Loucy (cell line): ENCODE data around the gene IGFBP2.

Source experiments
- H2AFZ ChIP-seq: fragments of 200-600 bp; sonication (generic); 2 replicates; pipeline ENCODE4 v1.6.0; 2016; ENCODE audit warnings: antibody characterized with exemption, mild to moderate bottlenecking, low read length, moderate library complexity
- H3F3A ChIP-seq: fragments of 200-600 bp; 2 replicates; pipeline ENCODE4 v1.6.0; 2016; ENCODE audit warnings: antibody characterized with exemption, low read depth, mild to moderate bottlenecking
- H3K27me3 ChIP-seq: fragments of 200-600 bp; sonication (generic); 2 replicates; pipeline ENCODE4 v1.6.1; 2014; ENCODE audit warnings: low read length, mild to moderate bottlenecking; ENCODE audit not compliant: insufficient read depth, poor library complexity, severe bottlenecking
- H3K36me3 ChIP-seq: fragments of 200-600 bp; sonication (generic); 2 replicates; pipeline ENCODE4 v1.6.1; 2016; ENCODE audit warnings: low read length; ENCODE audit not compliant: insufficient read depth
- H3K4me1 ChIP-seq: fragments of 200-600 bp; sonication (generic); 2 replicates; pipeline ENCODE4 v1.5.1; 2014; ENCODE audit warnings: low read length, mild to moderate bottlenecking; ENCODE audit not compliant: insufficient read depth, poor library complexity, severe bottlenecking
- H3K4me2 ChIP-seq: fragments of 200-600 bp; sonication (generic); 2 replicates; pipeline ENCODE4 v1.6.0; 2014; ENCODE audit warnings: antibody characterized with exemption, low read length, low read depth, mild to moderate bottlenecking; ENCODE audit not compliant: poor library complexity, severe bottlenecking
- H3K4me3 ChIP-seq: fragments of 200-600 bp; sonication (generic); 2 replicates; pipeline ENCODE4 v1.5.1; 2014; ENCODE audit warnings: low read length, mild to moderate bottlenecking, mixed read lengths; ENCODE audit not compliant: poor library complexity, severe bottlenecking
- H3K79me2 ChIP-seq: fragments of 200-600 bp; sonication (generic); 2 replicates; pipeline ENCODE4 v1.6.1; 2014; ENCODE audit warnings: low read length; ENCODE audit not compliant: insufficient read depth
- H3K9ac ChIP-seq: fragments of 200-600 bp; sonication (generic); 2 replicates; pipeline ENCODE4 v1.6.0; 2014; ENCODE audit warnings: mild to moderate bottlenecking, low read depth, low read length, moderate library complexity; ENCODE audit not compliant: poor library complexity, severe bottlenecking
- H3K9me2 ChIP-seq: fragments of 200-600 bp; sonication (generic); replicated peaks from 2 replicates; pipeline ENCODE4 v1.6.1; 2016; ENCODE audit warnings: low read depth, low read length, mixed read lengths
- H3K9me3 ChIP-seq: fragments of 200-600 bp; sonication (generic); 2 replicates; pipeline ENCODE4 v1.6.1; 2014; ENCODE audit warnings: mild to moderate bottlenecking, antibody characterized with exemption, low read length, low read depth; ENCODE audit not compliant: insufficient read depth
- H4K20me1 ChIP-seq: fragments of 200-600 bp; sonication (generic); 2 replicates; pipeline ENCODE4 v1.6.0; 2014; ENCODE audit warnings: antibody characterized with exemption, low read length, mild to moderate bottlenecking; ENCODE audit not compliant: insufficient read depth, poor library complexity, severe bottlenecking
- EZH2phosphoT487 ChIP-seq: fragments of 200-600 bp; IDR thresholded peaks from 2 replicates; pipeline ENCODE4 v1.6.1; 2018; ENCODE audit warnings: antibody characterized with exemption, mild to moderate bottlenecking, moderate library complexity, borderline replicate concordance
- TF ChIP-seq, protein P1 (sequence below): fragments of 200-600 bp; sonication (generic); conservative IDR thresholded peaks from 2 replicates; pipeline ENCODE4 v1.5.1; 2014; ENCODE audit warnings: mild to moderate bottlenecking, antibody characterized with exemption, low read length

Gene IGFBP2

GRCh38 chr2:216687111-216687510 lies 53.9 kb downstream of the IGFBP2 start:
- H4K20me1 ChIP-seq: no peaks in the 10 kb centered on the region
- peaks cover 9% of the 10 kb centered on the region for H3K4me1 ChIP-seq
- no peaks in the 10 kb centered on the region for H3K36me3 ChIP-seq
- no peak overlapping the region for H2AFZ ChIP-seq
- H3K79me2 ChIP-seq: no peaks in the 10 kb centered on the region
- H3K27me3 ChIP-seq: no peaks in the 10 kb centered on the region
- H3K9ac ChIP-seq: no peak overlapping the region
- TF ChIP-seq EZH2phosphoT487: no peak
- TF ChIP-seq, protein P1, sequence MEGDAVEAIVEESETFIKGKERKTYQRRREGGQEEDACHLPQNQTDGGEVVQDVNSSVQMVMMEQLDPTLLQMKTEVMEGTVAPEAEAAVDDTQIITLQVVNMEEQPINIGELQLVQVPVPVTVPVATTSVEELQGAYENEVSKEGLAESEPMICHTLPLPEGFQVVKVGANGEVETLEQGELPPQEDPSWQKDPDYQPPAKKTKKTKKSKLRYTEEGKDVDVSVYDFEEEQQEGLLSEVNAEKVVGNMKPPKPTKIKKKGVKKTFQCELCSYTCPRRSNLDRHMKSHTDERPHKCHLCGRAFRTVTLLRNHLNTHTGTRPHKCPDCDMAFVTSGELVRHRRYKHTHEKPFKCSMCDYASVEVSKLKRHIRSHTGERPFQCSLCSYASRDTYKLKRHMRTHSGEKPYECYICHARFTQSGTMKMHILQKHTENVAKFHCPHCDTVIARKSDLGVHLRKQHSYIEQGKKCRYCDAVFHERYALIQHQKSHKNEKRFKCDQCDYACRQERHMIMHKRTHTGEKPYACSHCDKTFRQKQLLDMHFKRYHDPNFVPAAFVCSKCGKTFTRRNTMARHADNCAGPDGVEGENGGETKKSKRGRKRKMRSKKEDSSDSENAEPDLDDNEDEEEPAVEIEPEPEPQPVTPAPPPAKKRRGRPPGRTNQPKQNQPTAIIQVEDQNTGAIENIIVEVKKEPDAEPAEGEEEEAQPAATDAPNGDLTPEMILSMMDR: no peak
- H3K4me2 ChIP-seq: no peak overlapping the region
- no peak overlapping the region for H3K4me3 ChIP-seq
- H3K9me2 ChIP-seq: no peaks in the 10 kb centered on the region
- H3K9me3 ChIP-seq: no peaks in the 10 kb centered on the region
- no peaks in the 10 kb centered on the region for H3F3A ChIP-seq

DNA sequence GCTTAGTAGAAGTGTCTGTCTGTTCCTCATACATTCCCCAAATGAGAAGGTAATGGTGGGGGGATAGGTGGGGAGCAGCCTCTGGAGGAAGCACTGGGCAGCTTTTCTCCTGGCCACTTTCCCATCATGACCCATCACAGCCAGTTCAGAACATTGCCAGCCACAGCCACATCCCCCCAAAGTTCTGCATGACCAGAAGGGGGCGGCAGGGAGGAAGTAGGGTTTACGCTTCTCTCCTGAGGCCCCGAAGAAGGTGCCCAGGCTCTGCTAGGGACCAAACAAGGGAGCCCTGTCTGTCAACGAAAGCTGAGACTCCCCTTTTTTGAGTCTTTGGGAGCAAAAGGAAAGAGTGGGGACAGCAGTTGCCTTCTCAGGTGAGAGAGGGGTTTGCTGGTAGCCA lies 54.4 kb downstream of the IGFBP2 start:
- TF ChIP-seq, protein P1: peak; percentile 80
- no peak for TF ChIP-seq EZH2phosphoT487
- H3K9ac ChIP-seq: no peak overlapping the region
- H4K20me1 ChIP-seq: no peaks in the 10 kb centered on the region
- peaks cover 13% of the 10 kb centered on the region for H3K4me1 ChIP-seq
- H3K79me2 ChIP-seq: no peaks in the 10 kb centered on the region
- no peaks in the 10 kb centered on the region for H3K27me3 ChIP-seq
- no peaks in the 10 kb centered on the region for H3K9me3 ChIP-seq
- no peak overlapping the region for H3K4me3 ChIP-seq
- H2AFZ ChIP-seq: no peak overlapping the region
- H3K9me2 ChIP-seq: no peaks in the 10 kb centered on the region
- no peak overlapping the region for H3K4me2 ChIP-seq
- H3F3A ChIP-seq: no peaks in the 10 kb centered on the region
- H3K36me3 ChIP-seq: no peaks in the 10 kb centered on the region

DNA sequence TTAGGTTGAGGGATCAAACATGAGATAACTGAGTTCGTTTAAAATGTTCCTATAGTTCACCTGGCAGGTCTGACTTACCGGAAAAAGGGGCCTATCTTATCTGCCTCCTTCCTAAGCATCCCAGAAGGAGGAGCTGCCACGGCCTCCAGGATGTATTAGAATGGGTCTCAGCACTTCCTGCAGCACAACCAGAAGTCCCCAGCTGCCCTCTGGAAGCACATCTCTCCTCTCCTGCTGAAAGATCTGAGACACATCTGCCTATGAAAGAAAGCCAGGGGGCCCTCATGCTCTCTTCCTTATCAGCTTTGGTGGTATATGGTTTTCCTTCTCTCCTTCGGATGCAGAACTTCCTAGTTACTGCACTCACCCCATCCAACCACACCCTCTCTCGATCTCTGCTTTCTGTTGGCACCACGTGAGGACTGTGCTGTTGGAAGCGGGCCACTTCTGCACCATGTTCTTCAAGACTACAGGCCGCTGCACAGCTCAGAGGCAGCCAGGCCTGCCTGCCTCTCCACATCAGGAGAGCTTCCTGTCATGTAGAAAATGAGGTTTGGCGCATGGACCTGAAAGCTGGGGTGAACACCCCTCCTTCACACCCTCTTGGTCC lies 55.6 kb downstream of the IGFBP2 start:
- Histone ChIP-seq H3K9me3 (no peaks in the 10 kb centered on the region), H2AFZ (0 out of 2 replicates have a peak overlapping the region, but pooled peaks have one; percentile 3), H3K36me3 (no peaks in the 10 kb centered on the region), H3K27me3 (no peaks in the 10 kb centered on the region), H4K20me1 (no peaks in the 10 kb centered on the region), H3K9ac (no peak overlapping the region), H3K79me2 (no peaks in the 10 kb centered on the region), H3K9me2 (no peaks in the 10 kb centered on the region), H3F3A (no peaks in the 10 kb centered on the region), H3K4me3 (no peak overlapping the region), H3K4me2 (no peak overlapping the region), H3K4me1 (peaks cover 20% of the 10 kb centered on the region)
- TF ChIP-seq, protein P1: no peak
- no peak for TF ChIP-seq EZH2phosphoT487
